ENCODE data around the gene RPL37A.

RPL37A gene

GRCh38 chr2:216498379-216499352 lies at the start of gene RPL37A:
RPL37A (plus strand) TSS chr2:216498844; CDS start chr2:216498875, 31 bp downstream.
- peak; percentile 85 to 89 for DNase-seq

DNA sequence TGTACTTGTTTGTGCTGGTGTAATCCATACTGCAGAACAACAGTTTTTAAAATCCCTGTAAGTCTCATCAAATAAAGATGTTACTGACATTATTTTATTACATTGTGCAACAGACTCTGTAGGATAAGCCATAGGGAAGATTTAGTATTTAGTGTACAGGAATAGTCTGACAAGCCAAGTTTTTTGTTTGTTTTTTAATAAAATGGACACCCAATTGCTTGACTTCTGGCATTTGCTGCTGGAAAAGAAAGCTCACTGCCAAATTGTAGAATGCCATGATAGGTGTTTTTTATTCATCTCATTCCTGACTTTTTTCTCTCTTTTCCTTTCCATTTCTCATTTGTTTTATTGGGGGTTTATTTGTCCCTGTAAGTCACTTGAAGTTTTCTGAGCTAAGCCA lies 48.3 kb upstream of the RPL37A start:
- no peak for DNase-seq

DNA sequence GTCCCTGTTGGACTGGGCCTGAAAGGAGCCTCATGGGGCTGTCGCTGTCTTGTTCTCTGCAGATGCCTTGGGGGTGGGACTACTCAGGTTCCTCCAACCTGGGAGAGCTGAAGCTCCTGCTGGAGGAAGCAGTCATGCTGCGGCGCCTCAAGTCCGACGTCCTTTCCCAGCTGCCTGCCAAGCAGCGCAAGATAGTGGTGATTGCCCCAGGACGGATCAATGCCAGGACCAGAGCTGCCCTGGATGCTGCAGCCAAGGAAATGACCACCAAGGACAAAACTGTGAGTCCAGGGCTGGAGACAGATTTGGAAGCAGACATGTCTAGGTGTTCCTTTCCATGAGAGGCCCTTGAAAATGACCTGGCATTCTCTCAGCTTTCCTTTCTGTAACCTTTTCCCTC lies 47.9 kb upstream of the RPL37A start:
- no peak for DNase-seq

GRCh38 chr2:216453955-216454614 lies 44.6 kb upstream of the RPL37A start:
- no peak for DNase-seq

GRCh38 chr2:216463148-216463547 lies 35.5 kb upstream of the RPL37A start:
- DNase-seq, result no peak

DNA sequence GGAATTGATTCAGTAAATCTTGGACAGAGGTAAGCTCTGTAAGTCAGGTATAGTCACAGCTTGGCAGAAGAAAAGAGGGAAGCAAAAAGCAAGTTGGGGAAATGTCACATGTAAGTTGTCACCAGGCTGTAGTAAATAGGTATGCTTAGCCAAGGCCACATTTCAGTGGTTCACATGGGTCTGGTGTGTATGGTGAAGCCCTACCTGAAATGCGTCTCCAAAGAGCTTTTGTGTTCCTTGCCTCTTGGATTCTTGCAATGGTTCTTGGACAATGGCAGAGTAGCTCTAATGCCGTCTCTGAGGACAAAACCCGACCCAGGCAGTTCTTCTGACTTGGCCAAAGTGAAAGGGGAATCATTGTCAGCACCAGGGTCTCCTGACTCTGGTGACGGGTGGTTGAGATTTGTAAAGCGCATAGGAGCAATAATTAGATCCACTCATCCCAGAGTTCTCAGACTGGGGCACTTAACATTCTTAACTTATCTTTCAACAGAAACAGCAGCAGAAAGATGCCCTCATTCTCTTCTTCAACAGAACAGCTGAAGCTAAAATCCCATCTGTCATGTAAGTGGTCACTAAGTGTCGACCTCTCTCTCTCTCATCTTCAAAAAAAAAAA lies 34.4 kb upstream of the RPL37A start:
- DNase-seq, result no peak

DNA sequence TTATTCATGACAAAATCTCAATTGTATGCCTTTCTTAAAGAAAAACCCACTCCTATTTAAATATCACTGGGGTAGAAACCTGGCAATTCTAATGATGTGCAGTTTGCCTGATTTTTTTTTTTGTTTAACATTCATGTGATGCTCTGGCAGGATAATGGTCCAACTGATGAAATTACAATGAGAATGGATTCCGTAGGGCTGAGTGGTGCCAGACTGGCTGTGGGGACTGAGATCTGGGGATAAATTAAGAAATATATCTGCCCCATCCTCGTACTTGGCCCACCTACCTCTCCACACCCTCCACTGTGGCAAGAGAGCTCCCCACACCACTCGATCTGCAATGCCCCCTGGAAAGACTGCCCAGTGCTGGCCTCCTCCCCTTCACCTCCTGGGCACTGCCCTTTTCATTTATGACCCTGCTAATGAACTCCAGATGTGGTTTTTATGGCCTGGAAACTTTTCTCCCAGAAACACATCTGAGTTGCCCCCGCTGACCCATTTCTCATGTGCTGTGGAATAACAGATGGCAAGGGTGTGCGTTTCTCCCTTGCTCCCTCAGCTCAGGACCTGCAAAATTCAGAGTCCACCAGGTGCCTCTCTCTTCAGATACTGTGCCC lies 33.0 kb upstream of the RPL37A start:
- no peak for DNase-seq

- no peak for DNase-seq
Measured at GRCh38 chr2:216467845-216468244, 30.8 kb upstream of the RPL37A start.

DNA sequence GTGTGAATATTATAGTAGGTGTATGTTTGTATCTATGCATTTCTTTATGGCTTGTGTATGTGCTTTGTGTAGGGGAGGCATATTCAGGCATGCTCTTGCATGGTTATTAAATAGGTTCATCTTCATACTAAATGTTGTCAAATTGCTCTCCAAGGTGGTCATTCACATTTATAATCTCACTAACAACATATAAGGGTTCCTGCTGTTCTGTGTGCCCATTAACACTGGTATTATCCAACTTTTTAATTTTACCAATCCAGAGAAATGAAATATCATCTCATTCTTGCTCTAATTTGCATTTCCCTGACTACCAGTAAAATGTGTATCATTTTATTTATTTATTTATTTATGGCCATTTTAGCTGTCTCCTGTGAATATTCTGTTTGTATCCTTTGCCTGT lies 29.0 kb upstream of the RPL37A start:
- DNase-seq, result no peak

- DNase-seq, result no peak
Measured at GRCh38 chr2:216473187-216473586, 25.5 kb upstream of the RPL37A start.

DNA sequence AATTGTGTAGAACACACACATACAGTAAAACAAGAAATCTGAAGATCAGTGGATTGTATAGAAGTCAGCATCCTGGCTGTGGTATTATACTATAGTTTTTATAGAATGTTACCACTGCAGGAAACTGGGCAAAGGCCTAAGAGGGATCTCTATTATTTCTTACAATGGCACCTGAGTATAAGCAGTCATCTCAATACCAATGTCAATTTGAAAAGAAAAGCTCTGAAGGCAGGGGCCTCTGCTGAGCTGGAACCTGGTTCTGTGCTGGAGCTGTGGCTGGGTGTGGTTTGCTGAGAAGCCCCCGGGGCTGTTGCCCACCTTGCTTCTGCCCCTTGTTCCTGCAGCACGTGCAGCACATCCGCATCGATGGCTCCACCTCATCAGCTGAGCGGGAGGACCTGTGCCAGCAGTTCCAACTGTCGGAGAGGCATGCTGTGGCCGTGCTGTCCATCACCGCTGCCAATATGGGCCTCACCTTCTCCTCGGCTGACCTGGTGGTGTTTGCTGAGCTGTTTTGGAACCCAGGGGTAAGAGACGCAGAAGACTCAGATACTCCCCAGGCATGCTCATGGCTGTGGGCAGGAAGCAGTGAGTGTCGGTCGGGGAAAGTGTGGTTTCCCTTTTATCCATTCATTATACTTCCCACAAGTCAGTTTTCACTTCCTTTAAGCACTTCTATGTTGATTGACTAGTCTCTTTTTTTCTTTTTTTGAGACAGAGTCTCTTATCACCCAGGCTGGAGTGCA lies 23.5 kb upstream of the RPL37A start:
- no peak for DNase-seq

- DNase-seq, result no peak
Measured at GRCh38 chr2:216475767-216476166, 22.9 kb upstream of the RPL37A start.

DNA sequence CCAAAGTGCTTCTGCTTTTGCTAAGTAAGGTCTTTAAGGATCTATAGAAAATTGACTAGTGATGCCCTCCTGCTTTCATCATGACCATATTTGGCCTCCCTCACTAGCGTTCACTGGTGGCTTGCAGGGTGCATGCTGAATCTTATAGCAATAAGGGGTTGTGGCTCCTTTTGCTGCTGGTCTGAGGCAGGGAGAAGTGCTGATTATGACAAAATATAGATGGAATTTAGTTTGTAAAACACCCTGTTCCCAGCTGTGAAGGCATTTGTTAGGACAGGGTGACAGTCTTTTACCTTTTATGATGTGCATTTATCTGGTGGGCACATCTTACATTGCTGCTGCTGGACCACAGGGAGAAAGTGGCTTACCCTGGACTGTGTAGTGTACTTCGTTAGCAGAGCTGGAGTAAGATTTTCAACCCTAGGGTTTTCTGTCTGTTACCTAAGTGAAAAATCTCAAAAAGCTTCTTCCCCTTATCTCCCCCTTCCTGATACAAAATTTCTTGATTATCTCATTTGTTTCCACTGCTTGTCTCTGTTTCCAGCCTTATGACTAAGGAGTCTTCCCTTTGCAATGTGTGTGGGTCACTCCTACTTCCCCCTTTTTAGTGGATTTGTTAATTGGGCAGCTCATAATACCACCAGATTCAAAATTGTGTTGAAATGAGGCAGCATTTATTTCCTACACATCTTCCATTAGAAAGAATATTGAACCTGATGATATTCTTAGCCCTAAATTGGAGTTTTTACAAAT lies 21.2 kb upstream of the RPL37A start:
- no peak for DNase-seq

DNA sequence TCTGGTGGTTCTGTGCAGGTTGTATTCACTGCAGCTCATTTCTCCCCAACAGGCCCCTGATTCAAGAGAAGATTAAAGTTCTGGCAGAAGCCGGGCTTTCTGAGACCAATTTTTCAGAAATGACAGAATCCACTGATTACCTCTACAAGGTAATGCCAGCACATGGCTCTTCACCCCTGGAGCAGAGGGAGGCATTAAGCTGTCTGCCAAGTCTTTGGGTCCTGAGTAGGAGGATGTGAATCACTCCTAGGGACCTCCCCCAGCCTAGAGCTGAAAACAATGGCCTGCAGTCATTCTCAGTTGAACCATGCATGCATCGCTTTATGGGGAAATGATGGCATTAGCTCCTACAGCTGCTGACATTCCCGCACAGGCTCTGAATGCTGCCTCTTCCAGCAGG lies 20.5 kb upstream of the RPL37A start:
- DNase-seq, result no peak

DNA sequence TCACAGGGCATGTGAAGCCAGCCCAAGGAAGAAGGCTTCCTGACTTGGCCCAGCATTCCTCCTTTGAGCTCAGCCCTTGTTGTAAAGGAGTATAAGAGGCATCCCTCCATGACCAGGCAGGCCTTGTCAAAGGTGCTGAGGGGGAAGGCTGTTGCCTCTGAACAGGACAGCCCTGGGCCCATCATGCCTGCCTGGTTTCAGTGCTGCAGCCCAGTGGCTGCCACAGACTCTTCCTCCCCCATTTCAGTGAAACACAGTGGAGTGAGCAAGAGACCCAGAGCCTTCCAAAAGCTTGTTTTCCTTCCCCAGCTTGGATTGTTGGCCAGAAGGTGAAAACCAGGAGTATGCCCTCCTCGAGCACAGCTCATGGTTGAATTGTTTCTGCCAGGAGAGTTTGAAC lies 19.9 kb upstream of the RPL37A start:
- DNase-seq, result no peak

DNA sequence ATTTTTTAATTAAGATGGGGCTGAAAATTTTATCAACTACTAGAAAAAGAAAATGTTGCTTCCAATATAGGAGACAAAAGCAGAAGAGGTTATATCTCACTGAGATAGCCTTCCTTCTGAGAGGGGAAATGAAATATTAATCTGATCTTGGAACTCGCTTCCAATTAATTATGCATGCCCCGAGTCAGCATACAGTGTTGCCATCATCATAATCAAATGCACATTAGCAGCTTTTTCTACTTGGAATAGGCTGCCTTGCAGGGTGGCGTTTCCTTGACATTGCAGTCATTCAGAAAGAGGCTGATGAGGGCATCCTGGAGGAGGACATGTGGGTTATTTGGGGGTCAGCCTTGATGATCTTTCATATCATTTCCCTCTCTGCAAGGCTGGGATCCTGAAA lies 18.4 kb upstream of the RPL37A start:
- no peak for DNase-seq

- no peak for DNase-seq
Measured at GRCh38 chr2:216482640-216483039, 16.0 kb upstream of the RPL37A start.

DNA sequence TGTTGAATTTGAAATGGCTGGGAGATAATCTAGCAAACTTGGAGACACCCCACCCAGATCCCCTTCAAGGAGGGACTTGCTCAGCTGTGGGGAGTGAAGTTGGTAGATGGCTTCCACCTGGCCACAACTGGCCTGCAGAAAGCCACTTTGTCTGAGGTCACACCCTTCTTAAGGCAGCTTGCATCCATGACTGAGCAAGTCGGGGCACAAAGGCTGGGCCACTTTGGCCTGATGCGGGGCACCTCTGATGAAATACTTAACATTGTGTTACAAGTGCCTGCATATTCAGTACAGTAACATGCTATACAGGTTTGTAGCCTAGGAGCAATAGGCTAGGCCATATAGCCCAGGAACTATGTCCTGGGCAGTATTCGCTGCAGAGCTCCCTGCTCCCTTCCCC lies 13.4 kb upstream of the RPL37A start:
- DNase-seq, result no peak

GRCh38 chr2:216485745-216486144 lies 12.9 kb upstream of the RPL37A start:
- no peak for DNase-seq

DNA sequence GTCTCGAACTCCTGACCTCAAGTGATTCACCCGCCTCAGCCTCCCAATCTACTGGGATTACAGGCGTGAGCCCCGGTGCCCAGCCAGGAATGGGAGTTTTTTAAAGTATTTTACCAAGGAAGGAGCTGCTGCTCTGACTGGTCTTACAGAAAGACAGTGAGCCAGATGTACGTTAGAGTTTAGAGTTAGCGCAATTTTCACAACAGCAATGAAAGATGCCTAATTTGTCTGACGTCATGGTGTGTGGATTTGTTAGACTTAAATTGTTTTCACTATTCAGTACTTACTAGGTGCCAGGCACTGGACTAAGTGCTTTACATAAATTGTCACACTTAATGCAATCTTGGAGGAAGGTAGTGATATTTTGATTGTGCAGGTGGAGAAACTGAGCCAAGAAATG lies 12.4 kb upstream of the RPL37A start:
- no peak for DNase-seq

DNA sequence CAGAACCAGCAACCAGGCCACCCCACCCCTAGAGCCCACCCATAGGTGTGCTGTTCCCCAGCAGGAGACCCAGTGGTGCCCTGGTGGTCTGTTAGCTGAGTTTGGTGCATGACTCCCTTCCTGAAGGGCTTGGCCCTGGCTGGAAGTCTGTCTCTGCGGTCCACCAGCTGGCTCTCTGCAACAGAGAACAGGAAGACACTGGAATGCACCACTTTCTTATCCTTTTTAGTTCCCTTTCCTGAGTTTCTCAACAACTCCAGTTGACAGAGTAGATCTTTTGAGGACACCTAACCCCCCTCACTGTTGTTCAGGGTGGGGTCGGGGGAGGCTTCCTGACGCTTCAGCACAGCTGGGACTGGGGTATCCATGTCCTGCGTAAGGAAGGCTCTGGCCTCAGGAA lies 11.9 kb upstream of the RPL37A start:
- no peak for DNase-seq

DNA sequence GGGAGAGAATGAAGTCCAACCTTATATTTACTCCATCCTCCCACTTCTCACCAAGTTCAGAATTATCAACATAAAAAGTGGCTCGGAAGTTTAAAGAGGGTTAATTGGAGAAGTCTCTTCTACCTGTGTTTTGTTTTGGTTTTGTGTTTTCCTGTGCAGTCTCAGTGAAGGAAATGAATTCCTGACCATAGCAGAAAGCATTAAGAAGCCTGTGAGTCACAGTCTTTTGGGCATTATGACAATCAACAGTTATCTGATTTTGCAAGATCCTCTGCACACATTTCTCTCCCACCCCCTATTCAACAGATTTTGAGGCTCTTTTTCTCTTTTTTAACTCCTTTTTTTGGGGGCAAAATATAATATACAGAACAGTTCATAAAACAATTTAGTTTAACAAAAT lies 8.6 kb upstream of the RPL37A start:
- DNase-seq, result no peak
